OCI-M2 (cell line): ENCODE data around the gene CCDC102B.

Source experiments
- DNase-seq: peaks from one replicate; lab custom pipeline; 2025; ENCODE audit not compliant: unreplicated experiment; lab: John Stamatoyannopoulos, UW

Gene CCDC102B

DNA sequence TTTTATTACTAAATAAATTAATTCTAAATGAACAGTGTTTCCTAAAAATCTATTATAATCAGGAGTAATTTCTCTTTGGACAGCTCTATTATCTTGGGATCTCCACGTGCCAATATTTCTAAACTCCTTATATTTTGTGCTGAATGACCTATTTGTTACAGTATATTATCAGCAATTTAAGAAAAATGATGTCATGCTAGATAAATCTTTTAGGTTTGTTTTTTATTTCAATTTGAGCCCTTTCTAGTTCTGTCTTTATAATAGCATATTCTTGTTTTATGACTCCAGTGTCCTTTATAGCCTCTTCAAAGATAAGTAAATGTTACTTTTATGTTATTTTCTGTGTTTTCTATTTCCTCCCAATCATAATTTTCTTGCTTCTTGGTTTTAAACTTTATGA lies 269.2 kb downstream of the CCDC102B start:
- DNase-seq: no peak

DNA sequence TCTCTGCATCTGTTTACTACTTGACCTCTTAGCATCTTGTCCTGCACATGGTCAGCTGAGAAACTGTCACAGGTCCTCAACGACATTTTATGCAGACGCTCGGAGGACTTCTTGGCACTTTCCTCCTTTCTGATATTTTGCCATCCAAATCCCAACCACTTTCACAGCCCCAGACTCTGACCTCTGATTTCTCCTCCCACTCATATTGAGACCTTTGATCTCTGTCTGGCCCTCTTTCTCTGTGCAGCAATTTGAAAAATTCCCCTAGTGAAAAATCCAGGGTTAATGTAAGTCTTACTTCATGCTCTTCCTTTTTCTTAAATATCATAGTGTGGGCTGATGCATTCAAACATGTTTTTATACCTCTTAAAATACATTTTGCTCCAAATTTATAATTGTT lies 273.8 kb downstream of the CCDC102B start:
- DNase-seq: no peak

DNA sequence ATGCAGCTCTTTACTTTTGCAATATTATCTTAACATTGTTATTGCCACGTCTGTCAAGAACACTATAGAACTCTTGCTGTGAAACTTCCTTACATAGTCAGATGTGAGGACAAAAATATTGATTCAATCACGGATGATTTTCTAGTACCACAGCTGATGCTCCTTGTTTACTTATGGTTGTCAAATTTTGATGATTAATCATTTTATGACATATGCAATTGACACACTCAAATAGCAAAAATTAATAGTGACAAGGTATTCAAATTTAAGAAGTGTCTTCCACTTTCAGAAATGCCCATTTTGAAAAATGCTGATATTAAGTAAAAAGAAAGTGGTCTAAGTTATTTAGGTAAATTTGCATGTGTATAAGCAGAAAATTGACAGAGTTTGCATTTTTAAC lies 284.0 kb downstream of the CCDC102B start:
- no peak for DNase-seq

DNA sequence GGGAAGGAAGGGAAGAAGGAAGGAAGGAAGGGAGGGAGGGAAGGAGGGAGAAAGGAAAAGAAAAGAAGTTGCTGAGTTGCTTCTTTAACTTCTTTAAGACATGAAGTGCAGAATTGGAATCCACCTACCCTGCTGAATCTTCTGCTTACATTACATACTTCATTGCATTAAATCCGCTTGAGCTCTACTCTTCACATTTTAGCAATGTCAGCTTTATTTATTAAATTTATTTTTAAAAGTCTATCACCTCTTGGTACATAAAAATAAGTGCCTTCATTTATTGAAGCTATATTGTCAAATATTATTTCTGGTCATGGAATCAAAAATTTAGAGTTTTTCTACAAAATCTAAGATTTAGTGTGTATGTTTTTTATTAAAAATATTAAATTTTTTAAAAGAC lies 284.6 kb downstream of the CCDC102B start:
- DNase-seq: no peak

DNA sequence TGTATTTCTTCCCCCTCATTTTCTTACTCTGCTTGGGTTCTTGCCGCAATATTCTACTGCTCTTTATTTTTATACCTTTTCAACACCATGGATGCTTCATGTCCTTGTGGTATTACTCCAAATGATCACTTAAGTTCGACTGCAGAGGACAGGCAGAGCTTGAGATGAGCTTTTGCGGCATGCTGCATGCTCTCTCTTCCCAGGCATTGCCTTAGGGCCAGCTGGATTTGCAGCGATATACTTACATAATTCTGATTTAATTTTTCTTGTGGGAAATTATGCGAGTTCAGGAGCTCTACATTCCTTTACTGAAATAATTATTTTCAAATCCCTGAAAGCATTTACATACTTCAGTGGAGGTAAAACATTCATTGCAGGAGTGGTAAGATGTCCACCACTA lies 288.1 kb downstream of the CCDC102B start:
- no peak for DNase-seq

DNA sequence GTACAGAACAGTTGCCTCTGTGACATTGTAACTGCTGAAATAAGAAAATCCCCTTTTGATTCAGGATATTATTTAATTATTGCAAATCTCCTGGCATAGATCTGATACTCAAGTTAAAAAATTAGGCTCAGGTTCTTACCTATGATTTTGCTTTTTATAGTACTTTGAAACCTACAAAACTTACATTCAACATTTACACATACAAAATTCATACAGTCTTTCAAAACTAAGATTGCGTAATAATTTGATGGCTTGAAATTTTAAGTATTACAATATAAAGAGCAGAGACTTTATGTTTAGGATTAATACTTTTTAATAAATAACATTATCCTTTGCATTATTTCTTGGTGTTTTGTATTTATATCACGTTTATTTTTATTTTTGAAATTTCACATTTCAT lies 291.1 kb downstream of the CCDC102B start:
- DNase-seq: no peak

DNA sequence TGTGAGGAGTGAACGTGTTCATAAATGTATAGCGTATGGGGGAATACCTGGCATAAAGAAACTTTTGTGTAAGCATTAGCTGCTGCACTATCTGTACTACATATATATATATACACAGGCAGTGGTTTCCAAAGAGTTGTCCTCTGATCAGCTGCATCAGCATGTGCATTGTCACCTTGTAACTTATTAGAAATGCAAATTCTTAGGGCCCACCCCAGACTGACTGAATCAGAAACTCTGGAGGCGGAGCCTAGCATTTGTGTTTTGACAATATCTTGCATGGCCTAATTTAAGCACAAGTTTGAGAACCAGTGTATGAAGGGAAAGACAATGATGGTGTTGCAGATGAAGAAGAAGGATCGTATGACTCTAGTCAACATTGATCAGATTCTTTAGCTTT lies 299.5 kb downstream of the CCDC102B start:
- DNase-seq: no peak

DNA sequence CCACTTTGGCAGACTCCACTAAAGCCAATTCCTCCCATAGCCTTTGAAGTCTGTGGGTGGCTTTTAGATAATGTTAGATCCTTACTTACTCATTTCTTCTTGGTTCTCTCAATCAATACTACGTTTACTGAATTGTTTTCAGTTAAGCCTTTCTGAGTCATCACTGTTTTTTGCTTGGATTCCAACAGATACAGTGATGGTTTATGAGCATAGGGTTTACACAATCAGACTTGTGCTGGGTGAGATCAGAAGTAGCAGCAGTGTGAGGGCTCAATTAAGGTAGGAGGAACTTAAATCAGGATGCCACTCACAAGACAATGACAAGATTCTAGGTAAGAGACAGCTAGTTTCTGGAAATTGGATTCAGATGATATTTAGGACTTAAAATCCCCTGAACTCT lies 305.1 kb downstream of the CCDC102B start:
- DNase-seq: no peak
